Measurements from ENCODE around the gene SERPINA6. TPM values are rescaled to one million over a fixed set of nuclear protein-coding genes. Genes with fewer than 3 reads are reported as not detected.

The SERPINA6 gene
- polyA plus RNA-seq, 3 donors = not detected

- Mint-ChIP-seq H3K36me3 (no peaks in the 10 kb centered on the region), H3K4me3 (peak overlapping the region in 1 of 2 donors; percentile 62), H3K9me3 (peaks cover 0 to 5% (median 0%) of the 10 kb centered on the region in 7 donors), H3K4me1 (peaks cover 8% of the 10 kb centered on the region), H3K27ac (no peak overlapping the region), H3K27me3 (ENCODE audit: low read depth in 3 of 3) (peaks cover 15 to 29% (median 19%) of the 10 kb centered on the region in 3 donors)
- H3K4me1 ChIP-seq (ENCODE audit: control insufficient read depth in 1 of 2, insufficient read depth in 2 of 2, low read length in 2 of 2) = peaks cover 0 to 2% of the 10 kb centered on the region in 2 donors
- no peaks in the 10 kb centered on the region for H3K9me3 ChIP-seq (replicated peaks in 1 of 2; ENCODE audit: control insufficient read depth in 1 of 2, insufficient read depth in 1 of 2, low read length in 2 of 2)
- TF ChIP-seq CTCF (IDR thresholded peaks at IDR 0.05) = no peak
- no peaks in the 10 kb centered on the region for H4K20me1 ChIP-seq (ENCODE audit: insufficient read depth, low read length)
- no peak for DNase-seq
- intact Hi-C loops (cut with micrococcal nuclease) = loop anchor here (5.0 kb wide), 2 partner anchors 61 to 131 kb away; no protein-coding TSS in a partner anchor
- H3K36me3 ChIP-seq (replicated peaks in 1 of 2; ENCODE audit: control insufficient read depth in 1 of 2, insufficient read depth in 2 of 2, low read length in 2 of 2) = no peaks in the 10 kb centered on the region
- WGBS (ENCODE audit: insufficient coverage) = 92% methylated on average over 3 of the region's 5 CpGs
- peaks cover 16 to 21% of the 10 kb centered on the region in 2 donors for H3K27me3 ChIP-seq (ENCODE audit: control insufficient read depth in 2 of 2, insufficient read depth in 2 of 2, low read length in 2 of 2)
- no peak overlapping the region for H3K4me2 ChIP-seq (replicated peaks; ENCODE audit: extremely low read depth, low read length, poor library complexity, severe bottlenecking)
- no peak overlapping the region for H3K4me3 ChIP-seq (replicated peaks in 1 of 3; ENCODE audit: low read depth in 2 of 3, low read length in 3 of 3)
- no peak overlapping the region for H2AFZ ChIP-seq (ENCODE audit: insufficient read depth, low read depth, low read length, poor library complexity, severe bottlenecking)
- H3K9ac ChIP-seq (ENCODE audit: insufficient read depth, low read length, poor library complexity, severe bottlenecking) = no peak overlapping the region
- no peaks in the 10 kb centered on the region for H3K79me2 ChIP-seq (ENCODE audit: insufficient read depth, low read length)
- H3K27ac ChIP-seq (ENCODE audit: low read depth in 1 of 2, low read length in 2 of 2) = no peak overlapping the region
Observed at GRCh38 chr14:94356379-94357056, 33.4 kb upstream of the SERPINA6 start.

GRCh38 chr14:94355191-94355794 lies 32.2 kb upstream of the SERPINA6 start:
- Histone ChIP-seq H3K79me2 (ENCODE audit: insufficient read depth, low read length) (no peaks in the 10 kb centered on the region), H3K9me3 (replicated peaks in 1 of 2; ENCODE audit: control insufficient read depth in 1 of 2, insufficient read depth in 1 of 2, low read length in 2 of 2) (no peaks in the 10 kb centered on the region), H3K27me3 (ENCODE audit: control insufficient read depth in 2 of 2, insufficient read depth in 2 of 2, low read length in 2 of 2) (peaks cover 21 to 23% of the 10 kb centered on the region in 2 donors), H3K36me3 (replicated peaks in 1 of 2; ENCODE audit: control insufficient read depth in 1 of 2, insufficient read depth in 2 of 2, low read length in 2 of 2) (no peaks in the 10 kb centered on the region), H3K4me1 (ENCODE audit: control insufficient read depth in 1 of 2, insufficient read depth in 2 of 2, low read length in 2 of 2) (peaks cover 0 to 2% of the 10 kb centered on the region in 2 donors), H3K9ac (ENCODE audit: insufficient read depth, low read length, poor library complexity, severe bottlenecking) (no peak overlapping the region), H4K20me1 (ENCODE audit: insufficient read depth, low read length) (no peaks in the 10 kb centered on the region), H2AFZ (ENCODE audit: insufficient read depth, low read depth, low read length, poor library complexity, severe bottlenecking) (no peak overlapping the region), H3K4me2 (replicated peaks; ENCODE audit: extremely low read depth, low read length, poor library complexity, severe bottlenecking) (no peak overlapping the region), H3K4me3 (replicated peaks in 1 of 3; ENCODE audit: low read depth in 2 of 3, low read length in 3 of 3) (no peak overlapping the region), H3K27ac (ENCODE audit: low read depth in 1 of 2, low read length in 2 of 2) (no peak overlapping the region)
- peaks cover 15 to 32% (median 19%) of the 10 kb centered on the region in 3 donors for H3K27me3 Mint-ChIP-seq (ENCODE audit: low read depth in 3 of 3)
- WGBS (ENCODE audit: insufficient coverage) = 21% methylated on average over 6 of the region's 15 CpGs
- peak overlapping the region in 1 of 2 donors; percentile 14 for H3K4me3 Mint-ChIP-seq
- peak overlapping the region in 1 of 7 donors; percentile 5 for H3K27ac Mint-ChIP-seq
- peak; percentile 80 for TF ChIP-seq CTCF (IDR thresholded peaks at IDR 0.05)
- peak; percentile 51 to 71 (median 51) for DNase-seq
- peaks cover 0 to 5% (median 0%) of the 10 kb centered on the region in 7 donors for H3K9me3 Mint-ChIP-seq
- intact Hi-C loops (cut with micrococcal nuclease) = loop anchor here (2.0 to 5.0 kb wide), 4 partner anchors 58 to 132 kb away; no protein-coding TSS in a partner anchor
- H3K36me3 Mint-ChIP-seq = no peaks in the 10 kb centered on the region
- H3K4me1 Mint-ChIP-seq = peaks cover 8% of the 10 kb centered on the region

Data from CD14-positive monocyte (primary cell).